Lower leg skin (tissue), 4 donors: ENCODE results near the gene C6orf163. TPM values are rescaled to one million over a fixed set of nuclear protein-coding genes. Genes with fewer than 3 reads are reported as not detected.
"Not testable (repeated sequence)": the region's sequence is repeated elsewhere in the genome, so short reads cannot be mapped to it uniquely, and the experiment has no call there.

Source experiments
- DNase-seq, 2 donors: peaks; one replicate each; pipeline ENCODE4 v3.0.0-alpha.2; 2019; ENCODE audit warnings: low spot score in 2 of 2
- H3K4me3 ChIP-seq: fragments of 200-600 bp; sonication (generic); 2 replicates; pipeline ENCODE4 v1.5.1; 2017; ENCODE audit warnings: mild to moderate bottlenecking, low read depth; ENCODE audit not compliant: poor library complexity, severe bottlenecking
- CTCF ChIP-seq, 3 donors: fragments of 450-650 bp; IDR thresholded peaks; one replicate each; pipeline ENCODE4 v1.5.1; 2016; ENCODE audit warnings: antibody characterized with exemption in 3 of 3, mild to moderate bottlenecking in 3 of 3, moderate library complexity in 2 of 3
- POLR2A ChIP-seq, 2 donors: fragments of 450-650 bp; IDR thresholded peaks; one replicate each; pipeline ENCODE4 v1.6.1; 2016 to 2017; ENCODE audit warnings: antibody characterized with exemption in 2 of 2, mild to moderate bottlenecking in 1 of 2, moderate library complexity in 1 of 2
- WGBS, 2 donors: methylation state at CpG; one replicate each; pipeline ENCODE4 v1.1.5; 2018; 5-methylcytosine and 5-hydroxymethylcytosine counted together
- intact Hi-C: fragments of 100-400 bp; cut with DNase I; formaldehyde crosslinking; loops from one replicate; pipeline ENCODE4 v1.15.0; 2023; ENCODE audit warnings: low total_unique reads
- total RNA-seq, 4 donors: library from RNA; depleted of rRNA; stranded (reverse); fragments of >200 nt; gene quantifications; one replicate each; pipeline ENCODE4 v1.1.0, GENCODE V29; 2016

The C6orf163 gene
- total RNA-seq, 4 donors from 2014 or later: 0.84 to 1.9 (median 1.3) TPM; not detected in 1

- no peak overlapping the region for H3K4me3 ChIP-seq
- 83 to 85% methylated on average over 3 of the region's 3 CpGs for WGBS, 2 donors
- intact Hi-C loops: no loop called here
- TF ChIP-seq CTCF (IDR thresholded peaks at IDR 0.05) (no peak), POLR2A (IDR thresholded peaks at IDR 0.05) (no peak)
- DNase-seq: no peak
These were observed 25.2 kb upstream of the C6orf163 start for GRCh38 chr6:87319271-87319987.

GRCh38 chr6:87322304-87323212 lies 22.1 kb upstream of the C6orf163 start, which contains the start of gene SMIM8:
TSS of gene SMIM8 (plus strand) at chr6:87322588. CDS start at chr6:87337032, 14,444 bp downstream.
- 1% methylated on average over 50 to 60 of the region's 60 CpGs for whole genome bisulfite sequencing, 2 donors
- peak; percentile 69 to 95 for DNase-seq
- TF ChIP-seq CTCF (IDR thresholded peaks at IDR 0.05) (peak in 2 of 3 donors; percentile 83 to 90), POLR2A (IDR thresholded peaks at IDR 0.05) (no peak)
- H3K4me3 ChIP-seq: peak within 1 kb of the TSS; percentile 80
- intact Hi-C loops: no loop called here

- intact Hi-C loops, H3K4me3 ChIP-seq, DNase-seq: not testable (repeated sequence)
- 97 to 100% methylated on average over 1 of the region's 1 CpG for WGBS, 2 donors
These were observed 20.7 kb upstream of the C6orf163 start for GRCh38 chr6:87323880-87324279.

GRCh38 chr6:87330961-87331360 lies 13.7 kb upstream of the C6orf163 start:
- intact Hi-C loops: no loop called here

GRCh38 chr6:87333033-87333432 lies 11.6 kb upstream of the C6orf163 start:
- TF ChIP-seq CTCF (IDR thresholded peaks at IDR 0.05) (no peak), POLR2A (IDR thresholded peaks at IDR 0.05) (no peak)
- intact Hi-C loops: no loop called here
- no peak overlapping the region for H3K4me3 ChIP-seq
- WGBS, 2 donors: 78 to 84% methylated on average over 5 of the region's 5 CpGs
- no peak for DNase-seq

More at GRCh38 chr6:87330961-87331360, 13.7 kb upstream of the C6orf163 start:
- TF ChIP-seq CTCF (IDR thresholded peaks at IDR 0.05) (no peak), POLR2A (IDR thresholded peaks at IDR 0.05) (no peak)
- no peak overlapping the region for H3K4me3 ChIP-seq
- DNase-seq: no peak

- WGBS, 2 donors: 37 to 39% methylated on average over 3 of the region's 3 CpGs
- intact Hi-C loops: no loop called here
- DNase-seq: no peak
- TF ChIP-seq POLR2A (IDR thresholded peaks at IDR 0.05) (no peak), CTCF (IDR thresholded peaks at IDR 0.05) (no peak)
- no peak overlapping the region for H3K4me3 ChIP-seq
These were observed 10.9 kb upstream of the C6orf163 start for GRCh38 chr6:87333591-87334181.
